Activated CD8-positive, alpha-beta memory T cell treated with anti-CD3 and anti-CD28 coated beads, Interleukin-2, amount 50 U/mL, for 4 hours (primary cell): Measurements from ENCODE around the gene ABL1.
"Not testable (repeated sequence)": the region's sequence is repeated elsewhere in the genome, so short reads cannot be mapped to it uniquely, and the experiment has no call there.

Experiments used
- DNase-seq: peaks from one replicate; pipeline ENCODE4 v3.0.0-alpha.2; 2020

Gene ABL1

DNA sequence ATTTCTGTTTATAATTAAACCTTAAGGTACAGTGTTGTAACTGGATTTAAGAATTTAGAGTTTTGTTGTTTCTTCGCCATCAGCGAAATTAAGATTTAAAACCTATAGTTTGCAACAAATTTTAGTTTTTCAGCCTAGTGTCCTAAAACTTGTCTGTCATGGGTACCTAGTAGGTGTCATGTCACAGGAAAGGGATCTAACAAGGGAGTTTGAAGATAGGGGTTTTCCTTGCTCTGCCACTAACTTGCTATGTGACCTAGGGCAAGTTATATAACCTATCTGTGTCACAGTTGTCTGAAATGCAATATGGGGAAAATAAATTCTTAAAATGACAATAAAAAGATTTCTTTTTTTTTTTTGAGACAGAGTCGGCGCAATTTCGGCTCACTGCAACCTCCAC is 9.2 kb upstream of the ABL1 start:
- no peak for DNase-seq

DNA sequence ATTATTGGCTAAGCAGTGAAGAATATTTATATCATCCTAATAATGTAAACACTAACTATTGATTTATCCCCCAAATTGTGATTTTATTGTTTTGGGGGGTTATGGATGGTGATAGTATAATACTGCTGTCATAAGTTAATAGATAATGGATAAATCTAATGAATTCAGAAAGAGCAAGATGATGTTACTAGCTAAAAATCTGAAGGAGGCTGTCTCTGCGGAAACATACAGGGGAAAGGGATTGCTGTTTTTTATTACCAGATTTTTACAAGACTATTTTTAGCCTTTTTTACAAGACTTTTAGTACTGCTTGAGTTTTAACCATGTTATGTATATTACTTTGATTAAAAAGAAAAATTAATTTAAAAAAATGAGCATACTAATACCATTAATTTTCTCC is 5.3 kb upstream of the ABL1 start:
- no peak for DNase-seq

DNA sequence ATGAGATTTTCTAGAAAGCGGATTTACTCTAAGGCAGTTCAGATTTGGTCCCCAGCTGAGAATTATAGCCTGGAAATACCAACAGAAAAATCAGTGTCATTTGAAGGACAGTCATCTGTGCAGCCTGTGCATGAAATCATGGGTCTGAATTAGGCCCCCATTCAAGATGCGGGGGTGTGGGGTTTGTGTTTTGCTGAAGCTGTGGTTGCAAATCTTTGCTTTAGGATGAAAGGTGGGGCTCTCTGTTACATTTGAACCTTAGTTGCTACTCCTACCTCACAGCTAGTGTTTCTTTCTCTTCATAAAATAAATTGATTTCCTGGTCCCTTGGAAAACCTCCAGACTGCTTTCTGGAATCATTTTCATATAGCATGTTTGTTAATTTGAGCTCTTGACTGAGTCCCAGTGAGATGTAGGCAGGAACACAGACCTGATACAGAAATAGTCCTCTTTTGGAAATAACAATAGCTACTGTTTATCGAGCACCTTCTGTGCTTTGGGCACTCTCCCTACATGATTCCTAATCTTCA is 4.8 kb upstream of the ABL1 start:
- DNase-seq, result no peak

DNA sequence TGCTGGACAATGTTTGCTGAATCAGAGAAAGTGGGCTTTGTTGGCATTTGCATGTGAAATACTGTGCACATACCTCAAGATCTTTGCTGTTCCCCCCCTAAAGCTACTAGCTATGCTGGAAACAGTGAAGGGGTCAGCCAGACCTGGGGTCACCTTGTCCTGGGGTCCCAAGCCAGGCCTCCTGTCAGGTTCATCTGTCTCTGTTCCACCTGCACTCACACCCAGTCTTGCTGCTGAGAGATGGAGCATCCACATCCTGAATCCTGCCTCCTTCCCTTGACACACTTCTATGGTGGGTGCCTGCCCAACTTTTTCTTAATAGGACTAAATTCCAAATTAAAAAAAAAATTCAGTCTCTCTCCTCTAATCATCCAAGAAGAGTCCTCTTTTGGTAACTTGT is 4.0 kb upstream of the ABL1 start:
- DNase-seq, result no peak

DNA sequence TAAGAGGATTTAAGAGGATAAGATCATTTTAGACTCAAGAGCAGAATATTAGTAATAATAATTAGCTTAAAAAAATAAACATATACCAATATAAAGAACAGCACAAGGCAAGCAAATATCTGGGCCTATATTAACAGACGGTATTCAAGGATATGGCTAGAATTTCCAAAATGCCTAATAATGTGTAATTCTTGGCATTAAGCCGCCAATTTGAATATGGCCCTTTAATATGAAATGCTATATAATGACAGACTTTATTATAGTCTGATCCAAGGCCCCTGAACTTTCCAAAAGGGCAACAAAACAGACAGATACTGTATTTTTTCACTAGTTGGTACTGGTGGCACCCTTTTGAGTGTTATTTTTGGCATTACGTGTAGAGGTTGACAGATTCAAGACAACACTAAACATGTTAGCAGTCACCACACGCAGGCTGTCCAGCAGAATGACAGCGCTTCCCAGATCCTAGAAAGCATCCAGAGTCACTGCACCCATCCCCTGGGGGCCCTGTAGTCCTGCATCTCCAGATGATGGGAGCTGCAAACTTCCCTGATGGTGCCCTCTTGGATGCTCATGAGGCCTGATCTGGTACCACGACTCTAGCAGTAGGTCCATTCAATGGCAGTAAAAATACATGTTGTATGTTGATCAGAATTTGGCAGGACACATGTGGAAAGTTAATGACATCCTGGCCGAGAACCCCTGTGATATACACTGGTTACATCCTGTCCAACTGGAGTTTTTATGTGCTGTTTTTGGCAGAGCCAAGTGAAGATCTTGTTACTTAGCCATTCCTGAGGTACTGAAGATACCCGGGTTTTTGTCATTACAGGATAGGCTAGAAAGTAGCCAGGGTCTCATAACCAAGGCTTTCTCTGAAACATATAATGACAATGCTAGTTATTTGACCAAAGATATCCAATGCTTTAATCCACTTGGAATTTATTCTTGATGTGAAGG is 1.7 kb upstream of the ABL1 start:
- no peak for DNase-seq

DNA sequence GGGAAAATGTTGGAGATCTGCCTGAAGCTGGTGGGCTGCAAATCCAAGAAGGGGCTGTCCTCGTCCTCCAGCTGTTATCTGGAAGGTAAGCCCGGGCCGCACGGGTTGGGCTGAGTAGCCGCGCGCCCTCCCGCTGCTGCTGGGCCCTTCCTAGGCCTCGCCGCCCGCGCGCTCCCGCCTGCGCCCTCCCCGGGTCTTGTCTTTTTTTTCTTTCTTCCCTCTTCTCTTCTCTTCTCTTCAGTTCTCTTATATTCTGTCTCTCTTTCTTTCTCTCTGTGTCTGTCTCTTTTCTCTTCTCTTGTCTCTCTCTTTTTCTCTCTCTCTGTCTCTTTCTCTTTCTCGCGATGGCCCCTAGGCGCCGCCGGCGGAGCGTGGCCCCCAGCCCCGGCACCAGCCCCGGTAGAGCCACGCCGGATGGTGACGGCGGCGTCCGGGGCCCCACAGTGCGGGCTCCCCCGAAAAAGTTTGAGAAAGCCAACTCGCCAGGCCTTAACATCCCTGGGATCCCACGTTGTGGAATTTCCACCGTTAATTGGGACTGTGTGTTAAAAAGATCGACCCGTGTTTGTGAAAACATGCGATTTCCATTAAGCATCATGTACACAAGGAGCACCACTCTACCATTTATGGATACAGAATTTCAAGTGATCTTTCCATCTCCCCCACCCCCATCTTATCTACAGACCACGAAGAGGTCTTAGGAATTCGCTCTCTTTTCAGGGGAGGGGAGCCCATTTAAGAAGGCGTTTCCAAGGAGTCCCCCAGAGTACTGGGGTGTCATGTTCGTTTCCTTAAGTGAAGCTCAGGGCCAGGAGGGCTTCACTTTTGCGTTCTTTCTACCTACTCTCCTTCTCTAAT is 616 bp downstream of the ABL1 start:
- peak; percentile 34 for DNase-seq

DNA sequence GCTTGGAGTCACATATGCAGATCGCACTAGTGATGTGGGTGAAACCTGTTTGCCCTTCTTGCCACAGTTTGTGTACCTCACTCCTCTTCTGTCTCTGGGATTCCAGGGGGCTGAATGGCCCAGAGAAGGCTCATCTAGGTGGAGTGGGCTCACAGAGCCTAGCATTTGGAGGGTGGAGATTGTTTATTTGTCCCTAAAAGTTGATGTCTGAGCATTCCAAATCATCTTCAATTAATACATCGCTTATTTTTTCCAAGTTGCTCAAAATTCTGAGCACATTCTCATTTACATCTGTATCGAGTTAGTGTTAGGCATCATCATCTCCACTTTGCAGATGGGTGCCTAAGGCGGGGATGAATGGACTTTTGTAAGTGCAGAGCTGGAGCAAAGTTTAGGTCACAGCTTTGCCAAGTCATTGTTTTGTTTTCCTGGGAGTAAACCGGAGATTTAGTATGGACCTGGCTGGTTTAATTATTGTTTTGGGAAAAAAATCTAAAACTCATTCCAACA is 2.0 kb downstream of the ABL1 start:
- no peak for DNase-seq

DNA sequence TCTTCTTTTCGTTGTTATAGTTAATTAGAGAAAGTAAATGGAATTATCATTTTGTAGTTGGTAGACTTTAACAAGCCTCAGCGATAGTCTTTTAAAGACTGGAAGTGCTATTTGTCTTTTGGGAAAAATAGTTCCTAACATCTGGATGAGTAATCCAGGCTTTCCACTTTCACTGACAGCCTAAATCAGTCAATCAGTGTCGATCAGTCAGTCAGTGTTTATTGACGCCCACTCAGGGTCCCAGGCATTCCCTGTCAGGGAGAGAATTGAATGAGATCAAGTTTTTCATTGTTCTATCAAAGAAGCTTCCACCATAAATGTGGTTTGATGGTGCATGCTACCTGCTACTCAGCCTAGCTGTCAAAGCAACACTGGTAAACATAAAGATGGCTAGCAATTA is 2.6 kb downstream of the ABL1 start:
- DNase-seq, result no peak

DNA sequence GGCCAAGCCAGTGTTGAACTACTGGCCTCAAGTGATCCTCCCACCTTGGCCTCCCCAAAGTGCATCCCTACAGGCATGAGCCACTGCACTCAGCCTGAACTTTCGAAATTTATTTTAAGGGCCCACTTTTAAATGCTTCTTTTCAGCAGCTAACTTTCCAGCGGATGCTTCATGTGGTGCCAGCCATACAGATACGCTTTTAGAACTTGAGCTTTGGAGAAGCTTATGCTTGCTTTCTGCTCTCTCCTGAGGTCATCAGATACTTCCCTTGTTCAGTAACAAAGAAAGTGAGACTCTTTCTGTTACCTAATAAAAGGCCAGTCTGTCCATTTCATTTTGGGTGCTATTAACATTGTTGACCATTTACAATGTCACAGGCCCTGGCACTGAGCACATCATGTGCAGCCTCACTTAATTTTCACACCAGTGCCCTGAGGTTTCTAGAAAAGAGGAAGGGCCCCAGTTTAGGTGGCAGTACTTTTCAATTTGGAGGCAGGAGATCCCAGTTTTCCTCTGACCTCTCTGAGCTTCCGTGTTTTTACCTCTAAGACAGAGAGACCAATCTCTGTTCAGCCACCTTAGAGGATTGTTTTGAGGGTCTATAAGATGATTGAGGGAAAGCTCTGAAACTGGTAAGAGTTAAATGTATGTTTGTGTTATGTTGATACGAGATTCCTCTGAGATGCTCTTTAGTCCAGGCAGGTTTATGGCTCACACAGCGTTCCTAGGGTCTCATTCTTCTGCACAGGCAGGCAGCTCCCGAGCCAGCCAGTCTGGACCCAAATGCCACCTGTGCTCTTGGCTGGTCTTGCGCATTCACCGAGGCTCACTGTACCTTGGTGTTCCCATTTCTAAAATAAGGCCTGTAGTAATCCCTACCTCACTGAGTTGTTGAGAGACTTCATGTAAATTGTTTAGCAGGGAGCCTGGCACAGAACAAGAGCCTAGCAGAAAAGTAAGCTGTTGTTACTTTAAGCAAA is 4.4 kb downstream of the ABL1 start:
- no peak for DNase-seq

DNA sequence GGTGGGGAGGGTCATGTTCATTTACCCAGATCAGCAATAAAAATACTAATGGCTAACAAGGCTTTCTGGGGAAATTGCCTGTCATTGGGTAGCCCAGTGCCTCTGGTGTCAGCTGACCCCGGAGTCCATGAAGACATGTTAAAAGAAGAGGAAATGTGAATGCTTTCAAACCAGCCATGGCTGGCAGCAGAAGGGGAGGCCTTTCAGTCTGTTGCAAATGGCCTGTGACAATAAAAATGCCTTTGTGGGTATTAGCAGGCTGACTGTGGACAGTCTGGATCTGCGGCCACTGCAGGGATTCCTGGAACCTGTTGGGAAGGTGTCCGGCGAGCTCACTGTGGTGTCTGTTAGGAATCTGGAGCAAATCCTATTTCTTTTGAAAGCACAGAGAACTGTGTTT is 7.5 kb downstream of the ABL1 start:
- DNase-seq, result no peak

DNA sequence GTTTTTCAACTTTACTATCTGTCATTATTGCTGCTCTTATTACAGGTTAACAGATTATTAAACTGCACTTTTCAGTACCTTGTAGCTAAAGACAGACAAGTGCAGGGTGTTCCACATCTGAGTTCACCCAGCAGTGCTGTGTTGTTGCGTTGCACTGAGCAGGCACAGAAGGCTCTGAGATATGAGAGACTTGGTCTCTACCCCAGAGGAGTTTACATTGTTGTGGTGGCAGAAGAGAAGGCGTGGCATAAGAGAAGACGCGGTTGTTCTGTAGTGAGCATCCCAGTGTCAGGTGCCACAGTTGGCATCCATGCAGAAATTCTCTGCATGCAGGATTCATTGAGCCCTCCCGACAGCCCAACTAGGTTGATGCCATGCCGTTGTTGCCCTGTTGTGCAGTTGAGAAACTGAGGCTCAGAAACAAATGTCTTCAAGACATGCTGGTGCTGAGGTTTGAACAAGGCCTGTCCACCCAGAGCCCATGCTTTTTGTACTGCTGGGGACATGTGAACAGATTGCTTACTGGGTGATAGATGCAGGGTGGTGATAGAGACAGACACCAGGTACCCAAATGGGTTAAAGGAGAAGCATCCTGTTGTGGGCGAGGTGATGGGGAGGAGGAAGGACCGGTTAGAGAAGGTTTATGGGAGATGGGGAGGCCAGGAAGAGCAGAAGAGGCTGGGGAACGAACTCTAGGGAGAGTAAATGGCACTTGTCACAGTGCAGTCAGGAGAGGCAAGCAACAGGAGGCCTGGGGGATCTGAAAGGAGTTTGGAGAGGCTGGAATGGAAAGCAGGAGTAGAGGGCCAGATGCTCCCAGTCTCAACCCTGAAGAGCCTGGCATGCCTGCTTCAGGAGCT is 8.2 kb downstream of the ABL1 start:
- no peak for DNase-seq

DNA sequence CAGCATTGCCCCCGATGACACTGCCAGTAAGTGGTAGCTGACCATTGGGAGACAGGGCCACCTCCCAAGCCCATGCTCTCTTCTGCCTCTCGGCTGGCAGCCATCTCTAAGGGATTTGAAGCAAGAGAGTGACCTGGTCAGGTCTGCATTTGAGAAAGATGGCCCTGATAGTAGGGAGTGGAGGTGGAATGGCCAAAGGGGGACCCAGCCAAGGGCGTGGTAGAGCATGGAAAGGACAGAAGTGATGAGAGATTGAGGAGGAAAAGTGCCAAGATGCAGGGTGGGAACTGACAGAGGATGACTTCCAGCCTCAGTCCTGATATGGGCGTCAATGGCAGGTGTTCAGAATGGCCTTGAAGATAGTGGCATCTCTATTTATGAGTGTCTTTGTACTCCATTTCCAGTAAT is 9.0 kb downstream of the ABL1 start:
- DNase-seq, result no peak

DNA sequence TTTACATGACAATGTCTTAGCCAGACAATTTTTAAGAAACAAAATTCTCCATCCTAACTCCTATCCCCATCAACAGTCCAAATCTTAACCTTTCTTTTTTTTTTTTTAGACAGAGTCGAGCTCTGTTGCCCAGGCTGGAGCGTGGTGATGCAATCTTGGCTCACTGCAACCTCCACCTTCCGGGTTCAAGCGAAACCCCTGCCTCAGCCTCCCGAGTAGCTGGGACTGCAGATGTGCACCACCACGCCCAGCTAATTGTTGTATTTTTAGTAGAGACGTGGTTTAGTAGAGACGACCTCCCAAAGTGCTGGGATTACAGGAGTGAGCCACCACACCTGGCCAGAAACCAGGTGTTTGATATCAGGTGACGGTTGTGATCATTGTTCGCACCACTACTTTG is 10.2 kb downstream of the ABL1 start:
- DNase-seq, result no peak

DNA sequence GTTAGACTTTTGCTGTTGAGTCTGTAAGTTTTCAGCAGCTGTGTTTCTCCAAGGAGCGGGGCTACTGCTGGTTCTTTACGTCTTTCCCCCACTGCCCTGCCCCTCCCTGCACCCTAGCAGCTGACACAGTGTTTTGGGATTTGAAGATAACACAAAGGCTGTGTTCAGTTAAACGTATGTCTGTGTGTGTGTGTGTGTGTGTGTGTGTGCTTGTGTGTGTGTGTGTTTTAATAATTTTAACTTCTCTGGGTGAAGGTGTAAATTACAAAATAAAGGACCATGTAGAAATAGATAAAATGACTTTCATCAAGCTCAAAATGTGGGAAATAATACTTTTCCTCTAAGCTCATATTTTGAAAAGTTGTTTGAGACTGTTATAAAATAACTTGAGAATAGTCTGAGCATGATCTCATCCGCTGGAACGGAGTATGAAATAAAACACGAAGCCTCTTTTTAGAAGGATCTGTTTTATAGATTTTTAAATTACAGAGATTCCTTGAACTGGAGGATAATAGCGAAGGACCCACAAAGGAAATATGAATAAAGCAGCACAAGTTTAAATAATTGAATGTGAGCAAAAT is 10.9 kb downstream of the ABL1 start:
- no peak for DNase-seq

DNA sequence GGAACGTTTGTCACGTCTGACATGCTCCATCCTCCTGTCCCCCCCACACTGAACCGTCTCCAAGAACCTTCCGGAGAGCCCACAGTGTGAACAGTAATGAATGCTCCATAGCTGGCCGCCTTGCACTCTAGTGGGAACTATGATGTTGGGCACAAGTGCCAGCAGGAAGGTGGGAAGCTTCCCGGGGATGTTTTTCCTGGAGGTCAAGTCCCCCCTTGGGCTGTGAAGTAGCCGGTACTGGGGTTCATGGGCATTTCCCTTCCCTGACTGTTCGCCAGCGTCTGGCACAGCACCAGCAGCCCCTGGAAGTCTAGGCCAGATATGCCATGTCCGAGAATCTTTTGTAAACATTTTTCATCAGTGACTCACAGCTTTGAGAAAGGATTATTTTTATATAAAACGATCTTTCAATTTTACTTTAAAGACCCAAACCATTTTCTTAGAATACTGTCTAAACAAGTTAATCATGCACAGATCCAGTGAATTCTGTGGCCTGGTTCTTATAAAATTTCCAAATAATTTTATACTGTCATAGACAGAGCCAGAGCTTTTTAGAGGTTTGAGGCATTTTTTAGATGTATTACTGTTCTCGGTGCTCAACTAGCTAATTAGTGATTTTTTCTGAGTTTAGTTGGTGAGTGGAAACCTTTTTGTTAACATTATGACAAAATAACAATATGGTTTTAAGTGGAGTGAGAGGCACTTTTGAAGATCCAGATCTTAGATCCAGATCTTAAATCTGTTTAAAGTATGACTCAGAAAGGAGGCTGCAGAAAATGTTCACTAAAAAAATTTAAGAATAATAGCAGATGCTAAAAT is 11.6 kb downstream of the ABL1 start:
- DNase-seq, result no peak

DNA sequence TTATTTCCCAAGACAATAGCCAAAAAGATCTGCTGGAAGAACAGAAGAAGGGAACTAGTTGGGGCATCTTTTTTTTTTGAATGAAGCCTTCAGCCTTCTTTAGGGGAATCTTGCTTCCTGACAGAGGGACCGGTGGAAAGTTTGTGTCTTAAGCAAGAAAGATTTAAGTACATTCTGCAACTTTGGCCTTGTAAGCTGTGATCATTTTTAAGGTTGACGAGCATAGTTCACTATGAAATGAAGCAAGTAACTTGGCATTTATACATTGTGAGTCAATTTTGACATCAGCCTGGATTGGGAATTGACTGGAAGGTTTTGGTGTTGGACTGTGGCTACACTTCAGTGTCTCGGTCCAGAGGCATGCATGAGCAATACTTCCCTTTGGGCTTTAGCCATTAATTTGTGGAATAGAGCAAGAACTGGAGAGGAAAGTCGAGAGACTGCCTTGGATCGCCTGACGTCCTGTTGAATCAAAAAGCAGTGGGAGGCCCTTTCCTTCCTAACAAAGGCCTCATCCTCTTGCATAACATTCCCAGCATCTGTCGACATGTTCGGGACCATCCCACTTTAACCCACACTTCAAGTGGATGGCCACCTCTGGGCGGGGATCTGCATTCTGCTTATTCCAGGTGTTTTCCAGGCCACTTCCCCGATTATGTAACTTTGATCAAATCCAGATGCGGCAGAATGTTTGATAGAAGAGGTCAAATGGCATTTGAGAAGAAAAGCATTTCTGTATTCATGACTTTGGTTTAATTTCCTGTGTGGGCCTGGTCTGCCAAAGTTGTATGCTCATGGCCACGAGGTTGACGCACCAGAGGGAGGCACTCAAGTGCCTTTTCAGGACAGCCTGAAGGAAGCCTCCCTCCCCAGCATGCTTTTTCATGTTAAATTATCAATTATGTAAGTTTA is 12.5 kb downstream of the ABL1 start:
- no peak for DNase-seq

DNA sequence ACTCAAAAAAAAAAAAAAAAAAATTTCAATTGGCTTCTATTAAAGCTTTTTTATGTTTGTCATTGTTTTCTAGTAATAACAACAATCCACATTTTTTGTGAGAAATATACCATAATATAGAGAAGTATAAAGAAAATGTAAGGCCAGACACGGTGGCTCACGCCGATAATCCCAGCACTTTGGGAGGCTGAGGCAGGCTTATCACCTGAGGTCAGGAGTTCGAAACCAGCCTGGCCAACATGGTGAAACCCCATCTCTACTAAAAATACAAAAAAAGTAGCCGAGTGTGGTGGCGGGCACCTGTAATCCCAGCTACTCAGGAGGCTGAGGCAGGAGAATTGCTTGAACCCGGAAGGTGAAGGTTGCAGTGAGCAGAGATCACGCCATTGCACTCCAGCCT is 13.5 kb downstream of the ABL1 start:
- not testable (repeated sequence) for DNase-seq

DNA sequence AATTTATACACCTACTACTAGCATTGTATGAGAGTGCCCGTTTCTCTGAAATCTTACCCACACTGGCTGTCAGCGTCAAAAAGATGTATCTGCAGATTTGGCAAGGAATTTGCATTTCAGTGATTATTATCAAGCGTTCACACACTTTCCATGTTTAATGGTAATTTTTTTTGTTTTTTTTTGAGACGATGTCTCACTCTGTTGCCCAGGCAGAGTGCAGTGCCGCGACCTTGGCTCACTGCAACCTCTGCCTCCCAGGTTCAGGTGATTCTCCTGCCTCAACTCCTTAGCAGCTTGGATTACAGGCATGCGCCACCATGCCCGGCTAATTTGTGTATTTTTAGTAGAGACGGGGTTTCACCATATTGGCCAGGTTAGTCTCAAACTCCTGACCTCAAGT is 14.3 kb downstream of the ABL1 start:
- no peak for DNase-seq

DNA sequence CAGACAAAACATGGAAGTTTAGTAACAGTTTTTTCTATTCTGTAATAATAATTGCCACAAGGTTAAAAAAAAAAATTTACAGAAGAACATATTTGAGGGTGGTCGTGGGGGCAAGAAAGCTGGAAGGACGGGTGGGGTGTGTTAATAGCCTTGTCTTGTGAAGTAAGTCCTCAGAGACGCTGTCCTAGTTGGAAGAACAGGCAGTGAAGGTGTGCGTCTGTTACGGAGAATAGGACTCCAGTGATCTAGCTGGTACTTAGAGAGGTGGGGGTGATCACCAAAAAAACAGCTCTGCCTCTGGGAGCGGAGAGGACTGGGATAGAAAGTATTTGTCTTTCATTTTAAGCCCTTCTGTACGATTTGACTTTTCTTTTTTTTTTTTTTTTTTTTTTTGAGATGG is 17.7 kb downstream of the ABL1 start:
- DNase-seq, result no peak
